SU-DHL-6 (cell line): ENCODE data around the gene LRRC4.

ENCODE experiments used
- CTCF ChIP-seq: fragments of 200-600 bp; sonication (generic); IDR thresholded peaks from one replicate; pipeline ENCODE4 v1.5.1; 2017; ENCODE audit warnings: antibody characterized with exemption, mild to moderate bottlenecking, low read length, moderate library complexity; ENCODE audit not compliant: insufficient read depth, poor library complexity, severe bottlenecking
- EZH2phosphoT487 ChIP-seq: fragments of 200-600 bp; sonication (generic), shearing (Covaris generic); conservative IDR thresholded peaks from 2 replicates; pipeline ENCODE4 v1.6.1; 2018; ENCODE audit warnings: mild to moderate bottlenecking, antibody characterized with exemption, low read length, moderate library complexity, mixed read lengths

- TF ChIP-seq CTCF (no peak), EZH2phosphoT487 (no peak)
These were observed 44.4 kb downstream of the LRRC4 start for GRCh38 chr7:127986581-127987521.
